IPS-NIHi7 (cell line): Measurements from ENCODE around the gene CALHM6.

ENCODE experiments used
- DNase-seq: peaks from one replicate; pipeline ENCODE4 v3.0.0; 2012; ENCODE audit warnings: mixed read lengths; ENCODE audit errors: extremely low spot score

Gene CALHM6

DNA sequence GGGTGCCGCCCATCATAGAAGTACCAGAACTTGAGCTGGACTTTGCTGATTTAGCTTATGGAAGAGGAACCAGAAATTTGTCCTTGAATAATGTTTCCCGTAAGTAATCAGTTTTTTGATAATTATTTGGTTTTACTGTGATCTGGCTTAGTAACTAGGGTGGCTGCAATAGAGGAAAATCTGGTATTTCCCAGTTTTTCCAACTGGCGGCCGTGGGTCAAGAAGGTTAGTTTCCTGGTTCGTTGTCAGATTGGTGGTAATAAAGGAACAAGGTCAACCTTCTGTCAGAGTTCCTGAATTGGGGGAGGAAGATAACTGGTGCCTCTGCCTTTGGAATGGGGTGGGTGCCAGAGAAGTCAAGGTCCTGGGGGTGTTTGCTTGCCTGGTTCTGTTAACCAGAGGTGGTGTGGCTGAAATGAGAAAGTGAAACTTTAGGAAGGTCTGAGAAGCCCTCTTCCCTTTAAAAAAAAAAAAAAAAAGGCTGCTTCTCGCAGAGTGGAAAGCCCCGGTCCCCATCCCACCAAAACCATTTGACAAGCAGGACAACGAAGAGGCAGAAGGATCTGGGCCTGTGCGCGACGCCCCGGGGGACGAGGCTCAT lies at the start of gene CALHM6:
TSS of gene CALHM6 (plus strand) at position 45 of the 601 bp plus-strand sequence. CDS start at position 600, 555 bp downstream.
- no peak for DNase-seq

DNA sequence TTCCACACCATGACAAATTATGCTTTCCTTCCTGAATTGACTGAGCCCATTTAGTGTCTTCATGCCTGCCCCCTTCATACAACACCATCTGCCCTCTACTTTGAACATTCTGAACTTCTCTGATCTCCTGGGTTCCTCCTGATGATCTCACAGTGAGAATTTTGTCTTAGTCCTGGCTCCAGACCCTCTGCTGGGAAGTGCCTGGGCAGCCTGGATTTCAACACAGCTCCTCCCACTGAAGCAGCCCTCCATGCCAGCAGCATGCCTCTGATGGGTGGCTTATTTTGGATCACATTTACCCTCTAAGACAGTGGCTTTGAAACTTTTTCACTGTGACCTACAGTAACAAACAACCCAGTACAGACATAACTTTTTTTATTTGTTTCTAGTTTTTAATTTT lies 48.9 kb upstream of the CALHM6 start:
- DNase-seq: no peak

- DNase-seq: no peak
Observed at GRCh38 chr6:116413357-116413756, 47.8 kb upstream of the CALHM6 start.

DNA sequence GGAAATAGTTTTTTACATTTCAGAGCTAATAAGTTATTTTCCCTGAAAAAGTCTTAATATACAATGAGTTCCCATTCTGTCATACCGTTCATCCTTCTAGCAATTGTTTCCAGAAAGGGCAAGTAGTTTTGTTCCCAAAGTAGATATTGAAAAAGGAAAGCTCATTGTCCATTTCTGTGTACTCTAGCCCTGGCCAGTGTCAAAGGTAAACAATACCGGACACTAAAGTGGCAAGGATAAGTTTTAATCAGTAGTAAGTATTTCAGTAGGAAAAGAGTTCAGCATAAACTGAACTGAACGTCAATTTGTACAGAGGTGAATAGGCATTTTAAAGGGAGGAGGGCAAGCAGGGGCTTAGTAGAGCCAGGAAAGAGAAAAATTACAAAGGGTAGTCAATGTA lies 43.5 kb upstream of the CALHM6 start:
- no peak for DNase-seq

- no peak for DNase-seq
Observed at GRCh38 chr6:116419069-116419786, 41.9 kb upstream of the CALHM6 start.

- no peak for DNase-seq
Observed at GRCh38 chr6:116420341-116420740, 40.8 kb upstream of the CALHM6 start.

DNA sequence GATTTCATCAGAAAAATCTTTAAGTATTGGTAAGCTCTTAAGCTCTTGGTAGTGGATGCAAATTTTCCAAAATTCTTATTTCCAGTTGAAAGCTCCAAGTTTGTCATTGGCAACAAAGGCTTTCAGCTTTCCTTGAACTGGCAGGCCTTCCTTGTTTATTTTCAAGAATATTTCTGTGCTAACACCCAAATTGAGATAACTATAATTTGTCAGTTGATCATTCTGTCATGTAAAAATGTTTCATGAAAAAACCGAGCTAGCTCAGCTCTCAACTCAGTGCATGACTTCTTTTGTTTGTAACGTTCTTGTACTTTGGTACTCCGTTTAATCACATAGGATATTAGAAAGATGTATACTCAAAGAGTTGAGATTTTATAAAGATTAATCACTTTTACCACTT lies 38.9 kb upstream of the CALHM6 start:
- no peak for DNase-seq

DNA sequence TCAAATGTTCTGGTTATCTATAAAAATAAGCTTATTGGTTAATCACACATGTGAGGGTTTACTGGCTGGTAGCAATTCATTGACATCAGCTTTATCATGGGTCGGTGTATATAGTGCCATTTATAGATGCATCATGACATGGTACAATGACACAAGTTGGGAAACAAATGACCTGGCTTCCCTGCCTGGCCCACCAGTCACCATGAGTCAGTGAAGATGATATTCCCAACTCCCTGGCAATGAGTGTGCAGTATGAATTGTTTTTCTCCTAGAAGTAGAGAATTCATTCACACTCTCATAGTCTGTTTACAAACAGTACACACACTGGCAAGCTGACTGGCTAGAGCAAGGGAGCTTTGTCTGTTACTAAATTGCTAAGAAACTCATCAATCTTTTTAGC lies 37.2 kb upstream of the CALHM6 start:
- no peak for DNase-seq

DNA sequence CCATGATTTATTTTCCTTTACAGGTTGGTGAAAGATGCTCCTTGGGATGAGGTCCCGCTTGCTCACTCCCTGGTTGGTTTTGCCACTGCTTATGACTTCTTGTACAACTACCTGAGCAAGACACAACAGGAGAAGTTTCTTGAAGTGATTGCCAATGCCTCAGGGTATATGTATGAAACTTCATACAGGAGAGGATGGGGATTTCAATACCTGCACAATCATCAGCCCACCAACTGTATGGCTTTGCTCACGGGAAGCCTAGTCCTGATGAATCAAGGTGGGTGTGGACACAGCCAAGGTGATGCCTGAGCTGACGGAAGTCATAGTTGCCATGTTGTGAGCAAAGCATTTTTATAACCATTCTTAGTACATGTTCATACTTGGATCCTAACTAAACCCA lies 34.6 kb upstream of the CALHM6 start:
- no peak for DNase-seq

DNA sequence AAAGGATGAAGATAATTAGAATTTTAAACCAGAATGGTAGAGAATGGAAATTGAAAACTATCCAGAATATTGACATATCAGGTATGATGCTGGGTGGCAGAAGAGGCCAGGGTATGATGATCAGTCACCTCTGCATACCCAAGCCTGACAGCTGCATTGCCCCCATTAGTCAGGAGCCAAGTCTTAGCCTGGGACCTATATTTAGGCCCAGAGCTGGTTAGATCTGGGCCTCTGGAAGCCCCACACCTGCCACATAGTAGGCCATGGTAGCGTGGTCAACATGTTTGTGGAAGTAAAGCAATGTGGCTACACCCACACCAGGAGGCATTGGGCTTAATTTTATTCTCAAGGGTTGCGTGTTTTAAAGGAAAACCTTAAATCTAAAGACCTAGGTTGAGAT lies 32.1 kb upstream of the CALHM6 start:
- DNase-seq: no peak

DNA sequence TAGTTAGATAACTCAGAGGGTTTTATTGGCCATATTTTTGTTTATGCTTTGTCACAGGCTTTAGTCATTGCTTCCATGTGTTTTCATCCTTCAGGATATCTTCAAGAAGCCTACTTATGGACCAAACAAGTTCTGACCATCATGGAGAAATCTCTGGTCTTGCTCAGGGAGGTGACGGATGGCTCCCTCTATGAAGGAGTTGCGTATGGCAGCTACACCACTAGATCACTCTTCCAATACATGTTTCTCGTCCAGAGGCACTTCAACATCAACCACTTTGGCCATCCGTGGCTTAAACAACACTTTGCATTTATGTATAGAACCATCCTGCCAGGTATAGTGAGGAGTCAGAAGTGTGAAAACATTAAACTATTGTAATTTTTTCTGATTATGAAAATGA lies 30.3 kb upstream of the CALHM6 start:
- no peak for DNase-seq

- DNase-seq: peak; percentile 39
Observed at GRCh38 chr6:116431964-116432595, 29.1 kb upstream of the CALHM6 start.

DNA sequence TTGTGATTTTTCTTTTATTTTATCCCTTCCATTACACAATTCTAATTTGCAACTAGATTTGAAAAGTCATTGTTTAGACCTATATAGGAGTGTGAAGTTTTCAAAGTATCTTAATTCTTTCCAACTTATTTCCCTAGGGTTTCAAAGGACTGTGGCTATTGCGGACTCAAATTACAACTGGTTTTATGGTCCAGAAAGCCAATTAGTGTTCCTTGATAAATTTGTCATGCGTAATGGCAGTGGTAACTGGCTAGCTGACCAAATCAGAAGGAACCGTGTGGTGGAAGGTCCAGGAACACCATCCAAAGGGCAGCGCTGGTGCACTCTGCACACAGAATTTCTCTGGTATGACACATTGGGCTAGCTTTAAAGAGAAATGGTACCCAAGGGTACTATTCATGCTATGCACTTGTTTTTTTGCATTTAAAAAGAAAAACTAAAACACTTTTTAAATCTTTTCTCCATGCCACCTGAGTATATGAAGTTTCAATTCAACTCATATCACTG lies 27.9 kb upstream of the CALHM6 start:
- no peak for DNase-seq

GRCh38 chr6:116434056-116434725 lies 27.0 kb upstream of the CALHM6 start:
- DNase-seq: no peak

DNA sequence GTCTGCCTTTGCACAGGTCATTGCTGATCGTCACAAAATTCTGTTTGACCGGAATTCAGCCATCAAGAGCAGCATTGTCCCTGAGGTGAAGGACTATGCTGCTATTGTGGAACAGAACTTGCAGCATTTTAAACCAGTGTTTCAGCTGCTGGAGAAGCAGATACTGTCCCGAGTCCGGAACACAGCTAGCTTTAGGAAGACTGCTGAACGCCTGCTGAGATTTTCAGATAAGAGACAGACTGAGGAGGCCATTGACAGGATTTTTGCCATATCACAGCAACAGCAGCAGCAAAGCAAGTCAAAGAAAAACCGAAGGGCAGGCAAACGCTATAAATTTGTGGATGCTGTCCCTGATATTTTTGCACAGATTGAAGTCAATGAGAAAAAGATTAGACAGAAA lies 24.6 kb upstream of the CALHM6 start:
- no peak for DNase-seq

DNA sequence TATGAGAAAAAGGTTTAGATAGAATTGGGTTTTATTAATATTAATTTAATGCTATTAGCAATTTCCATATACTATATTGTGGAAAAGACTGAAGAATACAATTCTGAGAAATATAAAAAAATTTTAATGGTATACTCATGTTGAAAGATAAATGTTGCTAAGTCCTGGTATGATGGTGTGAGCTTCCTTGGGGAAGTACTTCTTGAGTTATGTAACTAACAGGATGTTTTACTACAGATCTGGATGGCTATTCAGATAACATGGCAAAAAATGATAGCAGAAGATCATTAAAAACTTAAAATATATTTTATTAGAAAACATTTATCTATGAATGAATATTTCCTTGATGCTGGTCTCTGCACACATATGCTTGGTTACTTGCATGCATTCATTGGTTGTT lies 23.5 kb upstream of the CALHM6 start:
- DNase-seq: no peak

DNA sequence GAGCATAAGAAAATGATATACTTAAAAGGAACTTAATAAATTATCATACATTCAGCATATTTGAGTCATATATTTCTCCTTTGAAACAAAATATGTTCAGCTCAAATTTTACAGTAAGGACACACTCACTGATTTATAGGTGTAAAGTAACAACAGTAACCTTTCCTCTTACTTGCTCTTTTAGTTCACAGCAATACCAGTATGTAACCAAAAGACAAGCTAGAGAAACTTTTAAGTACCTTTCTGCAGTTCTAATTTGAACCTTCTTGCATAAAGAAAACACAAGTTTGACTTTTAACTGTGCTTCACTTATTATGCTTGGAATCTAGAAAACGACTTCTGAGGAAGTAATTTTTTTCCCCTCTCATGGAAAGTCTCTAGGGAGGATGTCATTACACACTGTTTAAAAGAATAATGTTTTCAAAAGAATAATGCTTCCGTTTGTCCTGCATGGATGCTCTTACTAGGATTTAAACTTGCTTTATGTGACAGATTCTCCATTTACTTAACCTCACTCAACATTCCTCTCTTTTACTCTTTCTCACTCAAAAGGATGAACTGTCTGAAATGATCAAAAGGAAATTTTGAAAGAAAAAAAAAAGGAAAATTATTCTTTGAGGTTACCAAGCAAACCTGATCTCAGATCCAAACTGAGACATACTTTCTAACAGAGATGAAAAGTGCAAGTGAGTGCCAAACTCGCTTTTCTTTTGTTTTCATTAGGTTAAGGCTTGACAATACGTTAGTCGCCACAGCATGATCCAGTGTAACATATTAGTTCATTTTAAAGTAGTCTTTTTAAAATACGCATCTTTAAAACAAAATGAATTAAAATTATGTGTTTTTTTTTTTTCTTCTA lies 22.4 kb upstream of the CALHM6 start:
- DNase-seq: no peak

- DNase-seq: no peak
Observed at GRCh38 chr6:116439522-116440051, 21.6 kb upstream of the CALHM6 start.

DNA sequence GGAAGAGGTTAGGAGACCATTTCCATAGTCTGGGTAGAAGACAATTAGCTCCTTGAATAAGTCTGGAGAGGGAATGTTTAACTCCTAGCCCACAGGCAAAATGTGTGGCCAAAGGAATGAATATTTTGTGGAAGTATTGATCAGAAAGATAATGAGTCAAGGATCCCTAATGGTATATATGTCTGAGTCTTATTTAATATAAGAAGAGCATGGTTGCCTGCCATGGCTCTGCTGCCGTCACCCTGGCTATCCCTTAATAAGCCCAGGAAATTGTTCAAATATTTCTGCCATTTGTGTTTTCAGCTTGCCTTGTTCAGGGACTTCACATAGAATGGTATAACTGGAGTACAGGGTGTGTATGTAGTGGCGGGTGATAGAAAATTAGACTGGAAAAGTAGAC lies 18.1 kb upstream of the CALHM6 start:
- DNase-seq: no peak

DNA sequence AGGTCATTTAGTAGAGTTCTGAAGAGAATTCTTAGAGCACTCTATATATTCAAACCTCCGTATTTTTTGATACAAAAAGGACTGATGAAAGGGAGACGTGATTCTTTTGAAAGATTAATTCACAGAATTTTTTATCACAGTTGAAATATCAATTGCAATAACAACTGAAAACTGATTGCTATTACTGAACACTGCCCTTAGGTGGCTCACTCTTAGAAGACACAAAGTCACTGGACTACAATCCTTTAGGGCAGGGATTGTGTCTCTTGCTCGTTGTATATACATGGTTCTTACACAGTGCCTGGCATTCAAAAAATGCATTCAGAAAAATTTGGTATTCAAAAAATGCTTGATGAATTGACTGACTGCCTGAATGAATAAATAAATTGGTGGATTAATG lies 17.1 kb upstream of the CALHM6 start:
- peak; percentile 47 for DNase-seq

GRCh38 chr6:116444575-116444974 lies 16.6 kb upstream of the CALHM6 start:
- no peak for DNase-seq
